GM23338 (cell line): ENCODE results near the gene IDH2. TPM values are rescaled to one million over a fixed set of nuclear protein-coding genes. Genes with fewer than 3 reads are reported as not detected.
"Not testable (repeated sequence)": the region's sequence is repeated elsewhere in the genome, so short reads cannot be mapped to it uniquely, and the experiment has no call there.

Experiments used
- ATAC-seq: fragments of 200-7000 bp; cut with Tn5 transposase; 3 replicates; pipeline ENCODE4 v1.9.1; 2020
- DNase-seq: peaks from one replicate; pipeline ENCODE4 v3.0.0-alpha.2; 2015; ENCODE audit warnings: low spot score
- H2AFZ ChIP-seq: fragments of 200-600 bp; sonication (generic); 2 replicates; pipeline ENCODE4 v1.8.0; 2016; ENCODE audit warnings: antibody characterized with exemption, mild to moderate bottlenecking, moderate library complexity
- H3F3A ChIP-seq: fragments of 200-600 bp; sonication (generic); replicated peaks from 2 replicates; pipeline ENCODE4 v1.8.0; 2017; ENCODE audit warnings: antibody characterized with exemption, mixed run types, low read depth
- H3K27ac ChIP-seq: fragments of 200-600 bp; sonication (generic); 2 replicates; pipeline ENCODE4 v1.6.1; 2016; ENCODE audit warnings: low read depth
- H3K27me3 ChIP-seq: fragments of 200-600 bp; sonication (generic); 2 replicates; pipeline ENCODE4 v1.8.0; 2016; ENCODE audit warnings: mild to moderate bottlenecking, mixed run types, moderate library complexity; ENCODE audit not compliant: insufficient read depth
- H3K36me3 ChIP-seq: fragments of 200-600 bp; sonication (generic); 2 replicates; pipeline ENCODE4 v1.8.0; 2016; ENCODE audit warnings: mild to moderate bottlenecking; ENCODE audit not compliant: insufficient read depth
- H3K4me1 ChIP-seq: fragments of 200-600 bp; sonication (generic); 2 replicates; pipeline ENCODE4 v1.8.0; 2016; ENCODE audit warnings: mild to moderate bottlenecking, moderate library complexity; ENCODE audit not compliant: insufficient read depth
- H3K4me2 ChIP-seq: fragments of 200-600 bp; sonication (generic); 2 replicates; pipeline ENCODE4 v1.7.1; 2017; ENCODE audit warnings: mixed run types
- H3K4me3 ChIP-seq: fragments of 200-600 bp; sonication (generic); 2 replicates; pipeline ENCODE4 v1.6.1; 2016; ENCODE audit warnings: mixed run types
- H3K79me2 ChIP-seq: fragments of 200-600 bp; sonication (generic); replicated peaks from 2 replicates; pipeline ENCODE4 v1.8.0; 2017; ENCODE audit warnings: mild to moderate bottlenecking; ENCODE audit not compliant: insufficient read depth
- H3K9me2 ChIP-seq: fragments of 200-600 bp; sonication (generic); 2 replicates; pipeline ENCODE4 v1.8.0; 2017; ENCODE audit not compliant: insufficient read depth
- H4K20me1 ChIP-seq: fragments of 200-600 bp; sonication (generic); replicated peaks from 2 replicates; pipeline ENCODE4 v1.8.0; 2017; ENCODE audit warnings: mild to moderate bottlenecking; ENCODE audit not compliant: insufficient read depth
- H3K27ac Mint-ChIP-seq: 2 replicates; pipeline ENCODE4 v1.8.0; 2020; ENCODE audit warnings: inconsistent platforms, mild to moderate bottlenecking, moderate library complexity, mixed read lengths
- H3K27me3 Mint-ChIP-seq: 3 replicates; pipeline ENCODE4 v1.8.0; 2022; ENCODE audit warnings: low read depth, mild to moderate bottlenecking, moderate library complexity, mixed read lengths, inconsistent platforms; ENCODE audit not compliant: insufficient read depth, poor library complexity
- H3K36me3 Mint-ChIP-seq: 3 replicates; pipeline ENCODE4 v1.8.0; 2021; ENCODE audit warnings: low read depth, mild to moderate bottlenecking, inconsistent platforms, moderate library complexity, mixed read lengths
- H3K4me1 Mint-ChIP-seq: 3 replicates; pipeline ENCODE4 v1.8.0; 2020; ENCODE audit warnings: mild to moderate bottlenecking, inconsistent platforms, mixed read lengths
- H3K4me3 Mint-ChIP-seq: 3 replicates; pipeline ENCODE4 v1.8.0; 2021; ENCODE audit warnings: moderate library complexity, mild to moderate bottlenecking, inconsistent platforms, mixed read lengths
- H3K9me3 Mint-ChIP-seq: 3 replicates; pipeline ENCODE4 v1.8.0; 2020; ENCODE audit warnings: moderate library complexity, mild to moderate bottlenecking, inconsistent platforms, mixed read lengths
- EZH2 ChIP-seq: fragments of 200-600 bp; sonication (generic); IDR thresholded peaks from one replicate; pipeline ENCODE4 v1.8.0; 2017; ENCODE audit warnings: antibody characterized with exemption, mild to moderate bottlenecking, low read depth; ENCODE audit not compliant: unreplicated experiment
- EZH2phosphoT487 ChIP-seq: fragments of 200-600 bp; sonication (generic); IDR thresholded peaks from one replicate; pipeline ENCODE4 v1.8.1; 2018; ENCODE audit warnings: antibody characterized with exemption; ENCODE audit not compliant: unreplicated experiment
- NANOG ChIP-seq: IDR thresholded peaks from 2 replicates; pipeline ENCODE4 v1.6.1; 2016; ENCODE audit warnings: antibody characterized with exemption, borderline replicate concordance
- REST ChIP-seq: IDR thresholded peaks from one replicate; pipeline ENCODE4 v1.6.1; 2018; ENCODE audit warnings: antibody characterized with exemption; ENCODE audit not compliant: unreplicated experiment
- ZNF331 ChIP-seq: fragments of 250-450 bp; sonication (Bioruptor Pico); IDR thresholded peaks from 2 replicates; pipeline ENCODE4 v1.5.0; 2020; ENCODE audit warnings: low read depth, mild to moderate bottlenecking, moderate library complexity
- ZNF462 ChIP-seq: fragments of 250-450 bp; sonication (Bioruptor Pico); IDR thresholded peaks from 2 replicates; pipeline ENCODE4 v1.5.0; 2020; ENCODE audit warnings: mild to moderate bottlenecking, moderate library complexity
- polyA plus RNA-seq: library from polyadenylated mRNA; unstranded; fragments of >200 nt; fragmentation: Nextera tagmentation; extraction: Ambion mirVana; gene quantifications from 2 replicates; pipeline ENCODE4 v1.2.1, GENCODE V29; 2016
- total RNA-seq: library from RNA; depleted of rRNA; stranded (reverse); fragments of >200 nt; shearing (Covaris generic); gene quantifications from 2 replicates; pipeline ENCODE4 v1.2.3, GENCODE V29; 2014

The IDH2 gene
- total and polyA plus RNA-seq, 2 experiments from 2014 or later, result 54.9 to 64.0 TPM

- H3K4me1 ChIP-seq, result no peaks in the 10 kb centered on the region
- no peaks in the 10 kb centered on the region for H3K27me3 ChIP-seq
- no peak overlapping the region for H3K4me3 Mint-ChIP-seq
- no peaks in the 10 kb centered on the region for H3K9me2 ChIP-seq
- H3K27me3 Mint-ChIP-seq, result no peaks in the 10 kb centered on the region
- no peaks in the 10 kb centered on the region for H3K79me2 ChIP-seq
- no peak for ATAC-seq
- peak overlapping the region; percentile 90 for H2AFZ ChIP-seq
- H3K4me2 ChIP-seq, result no peak overlapping the region
- DNase-seq, result no peak
- peaks cover 3% of the 10 kb centered on the region; the same call in 1 of the 3 replicates for H3K36me3 Mint-ChIP-seq
- H3K4me1 Mint-ChIP-seq, result peaks cover 8% of the 10 kb centered on the region; the same call in 2 of the 3 replicates
- H3K27ac Mint-ChIP-seq, result no peak overlapping the region
- H3K27ac ChIP-seq, result no peak overlapping the region
- H3K9me3 Mint-ChIP-seq, result peaks cover 11% of the 10 kb centered on the region
- H3K4me3 ChIP-seq, result no peak overlapping the region
- H3F3A ChIP-seq, result no peaks in the 10 kb centered on the region
- H4K20me1 ChIP-seq, result no peaks in the 10 kb centered on the region
- TF ChIP-seq ZNF331 (CRISPR knock-in tag) (no peak), EZH2 (no peak), EZH2phosphoT487 (no peak), NANOG (no peak), REST (no peak), ZNF462 (CRISPR knock-in tag) (no peak)
- H3K36me3 ChIP-seq, result no peaks in the 10 kb centered on the region
Measured at GRCh38 chr15:90141646-90142045, 39.4 kb upstream of the IDH2 start.

GRCh38 chr15:90139549-90139948, 37.3 kb upstream of the IDH2 start:
- not testable (repeated sequence) for H3K4me3 Mint-ChIP-seq, H3K4me2 ChIP-seq, H3K4me1 Mint-ChIP-seq, H3K4me1 ChIP-seq, H3K9me2 ChIP-seq, H3F3A ChIP-seq, H3K36me3 Mint-ChIP-seq, H2AFZ ChIP-seq, H3K4me3 ChIP-seq, DNase-seq, H3K27ac Mint-ChIP-seq, H3K79me2 ChIP-seq, ATAC-seq, H3K27ac ChIP-seq, H3K36me3 ChIP-seq, H3K27me3 Mint-ChIP-seq, H4K20me1 ChIP-seq, H3K27me3 ChIP-seq
- H3K9me3 Mint-ChIP-seq, result peaks cover 11% of the 10 kb centered on the region; the same call in 2 of the 3 replicates
